Uterus (tissue), 2 donors: ENCODE results near the gene USP15.

Experiments used
- CTCF ChIP-seq, 4 experiments: fragments of 200-600 bp in 2 of 4; fragments of 450-650 bp in 2 of 4; sonication (generic) in 2 of 4; IDR thresholded peaks; one replicate each; pipeline ENCODE4 v1.5.1; 2016 to 2019; ENCODE audit warnings: antibody characterized with exemption in 4 of 4, mild to moderate bottlenecking in 2 of 4, moderate library complexity in 1 of 4
- POLR2A ChIP-seq, 2 donors: fragments of 450-650 bp; IDR thresholded peaks; one replicate each; pipeline ENCODE4 v1.6.1; 2016; ENCODE audit warnings: antibody characterized with exemption in 2 of 2, mild to moderate bottlenecking in 1 of 2, moderate library complexity in 1 of 2

- TF ChIP-seq CTCF (IDR thresholded peaks at IDR 0.05): no peak
- no peak for TF ChIP-seq POLR2A (IDR thresholded peaks at IDR 0.05)
Observed at GRCh38 chr12:62372825-62373224, 112.6 kb downstream of the USP15 start.
